ENCODE results near the gene RAPH1. TPM values are rescaled to one million over a fixed set of nuclear protein-coding genes. Genes with fewer than 3 reads are reported as not detected.

The RAPH1 gene
- total RNA-seq, 1 experiment from 2014 or later, result not detected

GRCh38 chr2:203462308-203462707, 72.8 kb downstream of the RAPH1 start:
- Histone ChIP-seq H4K20me1 (ENCODE audit: insufficient read depth, low read depth, low read length) (no peaks in the 10 kb centered on the region), H3K4me2 (ENCODE audit: low read depth, low read length, poor library complexity, severe bottlenecking) (no peak overlapping the region), H3K27me3 (ENCODE audit: low read length) (no peaks in the 10 kb centered on the region), H3K27ac (ENCODE audit: low read length) (no peak overlapping the region), H3K4me1 (ENCODE audit: low read length) (no peaks in the 10 kb centered on the region), H2AFZ (ENCODE audit: low read length) (no peak overlapping the region), H3K4me3 (ENCODE audit: low read length) (no peak overlapping the region), H3K9me2 (replicated peaks; ENCODE audit: insufficient read depth, low read length) (no peaks in the 10 kb centered on the region), H3K9me3 (ENCODE audit: low read length) (no peaks in the 10 kb centered on the region), H3K79me2 (ENCODE audit: low read length) (no peaks in the 10 kb centered on the region), H3K9ac (ENCODE audit: low read length) (no peak overlapping the region), H3K36me3 (ENCODE audit: insufficient read depth, low read length) (no peaks in the 10 kb centered on the region)
- DNase-seq, result no peak

- Histone ChIP-seq H3K9me3 (ENCODE audit: low read length) (no peaks in the 10 kb centered on the region), H3K79me2 (ENCODE audit: low read length) (no peaks in the 10 kb centered on the region), H4K20me1 (ENCODE audit: insufficient read depth, low read depth, low read length) (no peaks in the 10 kb centered on the region), H3K27me3 (ENCODE audit: low read length) (no peaks in the 10 kb centered on the region), H3K4me3 (ENCODE audit: low read length) (no peak overlapping the region), H3K4me1 (ENCODE audit: low read length) (no peaks in the 10 kb centered on the region), H3K4me2 (ENCODE audit: low read depth, low read length, poor library complexity, severe bottlenecking) (no peak overlapping the region), H3K27ac (ENCODE audit: low read length) (no peak overlapping the region), H3K36me3 (ENCODE audit: insufficient read depth, low read length) (no peaks in the 10 kb centered on the region), H3K9ac (ENCODE audit: low read length) (no peak overlapping the region), H3K9me2 (replicated peaks; ENCODE audit: insufficient read depth, low read length) (no peaks in the 10 kb centered on the region), H2AFZ (ENCODE audit: low read length) (no peak overlapping the region)
- DNase-seq, result no peak
Measured at GRCh38 chr2:203461746-203462145, 73.4 kb downstream of the RAPH1 start.

GRCh38 chr2:203455209-203455608, 79.9 kb downstream of the RAPH1 start:
- Histone ChIP-seq H3K27ac (ENCODE audit: low read length) (no peak overlapping the region), H3K9ac (ENCODE audit: low read length) (no peak overlapping the region), H3K4me1 (ENCODE audit: low read length) (no peaks in the 10 kb centered on the region), H4K20me1 (ENCODE audit: insufficient read depth, low read depth, low read length) (no peaks in the 10 kb centered on the region), H3K9me2 (replicated peaks; ENCODE audit: insufficient read depth, low read length) (no peaks in the 10 kb centered on the region), H3K79me2 (ENCODE audit: low read length) (no peaks in the 10 kb centered on the region), H3K36me3 (ENCODE audit: insufficient read depth, low read length) (no peaks in the 10 kb centered on the region), H3K27me3 (ENCODE audit: low read length) (no peaks in the 10 kb centered on the region), H2AFZ (ENCODE audit: low read length) (no peak overlapping the region), H3K9me3 (ENCODE audit: low read length) (no peaks in the 10 kb centered on the region), H3K4me2 (ENCODE audit: low read depth, low read length, poor library complexity, severe bottlenecking) (no peak overlapping the region), H3K4me3 (ENCODE audit: low read length) (no peak overlapping the region)
- no peak for DNase-seq

- H3K4me1 ChIP-seq (ENCODE audit: low read length), result no peaks in the 10 kb centered on the region
- H3K27ac ChIP-seq (ENCODE audit: low read length), result no peak overlapping the region
- no peak overlapping the region for H2AFZ ChIP-seq (ENCODE audit: low read length)
- no peaks in the 10 kb centered on the region for H3K36me3 ChIP-seq (ENCODE audit: insufficient read depth, low read length)
- DNase-seq, result peak; percentile 85
- H3K9me2 ChIP-seq (replicated peaks; ENCODE audit: insufficient read depth, low read length), result no peaks in the 10 kb centered on the region
- no peaks in the 10 kb centered on the region for H3K9me3 ChIP-seq (ENCODE audit: low read length)
- H3K27me3 ChIP-seq (ENCODE audit: low read length), result no peaks in the 10 kb centered on the region
- H3K9ac ChIP-seq (ENCODE audit: low read length), result no peak overlapping the region
- no peaks in the 10 kb centered on the region for H3K79me2 ChIP-seq (ENCODE audit: low read length)
- no peaks in the 10 kb centered on the region for H4K20me1 ChIP-seq (ENCODE audit: insufficient read depth, low read depth, low read length)
- H3K4me3 ChIP-seq (ENCODE audit: low read length), result no peak overlapping the region
- no peak overlapping the region for H3K4me2 ChIP-seq (ENCODE audit: low read depth, low read length, poor library complexity, severe bottlenecking)
Measured at GRCh38 chr2:203453858-203454451, 81.1 kb downstream of the RAPH1 start.

- Histone ChIP-seq H3K9ac (ENCODE audit: low read length) (no peak overlapping the region), H3K9me3 (ENCODE audit: low read length) (no peaks in the 10 kb centered on the region), H3K4me3 (ENCODE audit: low read length) (no peak overlapping the region), H3K36me3 (ENCODE audit: insufficient read depth, low read length) (no peaks in the 10 kb centered on the region), H3K9me2 (replicated peaks; ENCODE audit: insufficient read depth, low read length) (no peaks in the 10 kb centered on the region), H3K27ac (ENCODE audit: low read length) (no peak overlapping the region), H3K4me1 (ENCODE audit: low read length) (no peaks in the 10 kb centered on the region), H3K79me2 (ENCODE audit: low read length) (no peaks in the 10 kb centered on the region), H2AFZ (ENCODE audit: low read length) (no peak overlapping the region), H3K27me3 (ENCODE audit: low read length) (no peaks in the 10 kb centered on the region), H4K20me1 (ENCODE audit: insufficient read depth, low read depth, low read length) (no peaks in the 10 kb centered on the region), H3K4me2 (ENCODE audit: low read depth, low read length, poor library complexity, severe bottlenecking) (no peak overlapping the region)
- DNase-seq, result no peak
Measured at GRCh38 chr2:203451689-203452088, 83.4 kb downstream of the RAPH1 start.

GRCh38 chr2:203451011-203451410, 84.1 kb downstream of the RAPH1 start:
- H3K9ac ChIP-seq (ENCODE audit: low read length), result no peak overlapping the region
- no peak overlapping the region for H3K4me3 ChIP-seq (ENCODE audit: low read length)
- no peak overlapping the region for H2AFZ ChIP-seq (ENCODE audit: low read length)
- H3K36me3 ChIP-seq (ENCODE audit: insufficient read depth, low read length), result no peaks in the 10 kb centered on the region
- no peaks in the 10 kb centered on the region for H4K20me1 ChIP-seq (ENCODE audit: insufficient read depth, low read depth, low read length)
- H3K27me3 ChIP-seq (ENCODE audit: low read length), result no peaks in the 10 kb centered on the region
- DNase-seq, result no peak
- H3K27ac ChIP-seq (ENCODE audit: low read length), result no peak overlapping the region
- no peaks in the 10 kb centered on the region for H3K4me1 ChIP-seq (ENCODE audit: low read length)
- no peaks in the 10 kb centered on the region for H3K79me2 ChIP-seq (ENCODE audit: low read length)
- no peak overlapping the region for H3K4me2 ChIP-seq (ENCODE audit: low read depth, low read length, poor library complexity, severe bottlenecking)
- no peaks in the 10 kb centered on the region for H3K9me3 ChIP-seq (ENCODE audit: low read length)
- H3K9me2 ChIP-seq (replicated peaks; ENCODE audit: insufficient read depth, low read length), result no peaks in the 10 kb centered on the region

- no peak for DNase-seq
- Histone ChIP-seq H3K27me3 (ENCODE audit: low read length) (no peaks in the 10 kb centered on the region), H3K27ac (ENCODE audit: low read length) (no peak overlapping the region), H3K9ac (ENCODE audit: low read length) (no peak overlapping the region), H3K4me2 (ENCODE audit: low read depth, low read length, poor library complexity, severe bottlenecking) (no peak overlapping the region), H3K9me2 (replicated peaks; ENCODE audit: insufficient read depth, low read length) (no peaks in the 10 kb centered on the region), H3K36me3 (ENCODE audit: insufficient read depth, low read length) (no peaks in the 10 kb centered on the region), H2AFZ (ENCODE audit: low read length) (no peak overlapping the region), H4K20me1 (ENCODE audit: insufficient read depth, low read depth, low read length) (no peaks in the 10 kb centered on the region), H3K4me1 (ENCODE audit: low read length) (no peaks in the 10 kb centered on the region), H3K9me3 (ENCODE audit: low read length) (no peaks in the 10 kb centered on the region), H3K79me2 (ENCODE audit: low read length) (no peaks in the 10 kb centered on the region), H3K4me3 (ENCODE audit: low read length) (no peak overlapping the region)
Measured at GRCh38 chr2:203450561-203450960, 84.5 kb downstream of the RAPH1 start.

GRCh38 chr2:203446780-203447179, 88.3 kb downstream of the RAPH1 start:
- no peaks in the 10 kb centered on the region for H3K27me3 ChIP-seq (ENCODE audit: low read length)
- no peaks in the 10 kb centered on the region for H3K9me2 ChIP-seq (replicated peaks; ENCODE audit: insufficient read depth, low read length)
- no peak overlapping the region for H2AFZ ChIP-seq (ENCODE audit: low read length)
- no peaks in the 10 kb centered on the region for H3K36me3 ChIP-seq (ENCODE audit: insufficient read depth, low read length)
- no peak overlapping the region for H3K4me2 ChIP-seq (ENCODE audit: low read depth, low read length, poor library complexity, severe bottlenecking)
- no peaks in the 10 kb centered on the region for H4K20me1 ChIP-seq (ENCODE audit: insufficient read depth, low read depth, low read length)
- no peak overlapping the region for H3K9ac ChIP-seq (ENCODE audit: low read length)
- no peak overlapping the region for H3K4me3 ChIP-seq (ENCODE audit: low read length)
- H3K27ac ChIP-seq (ENCODE audit: low read length), result no peak overlapping the region
- no peaks in the 10 kb centered on the region for H3K79me2 ChIP-seq (ENCODE audit: low read length)
- no peaks in the 10 kb centered on the region for H3K4me1 ChIP-seq (ENCODE audit: low read length)
- H3K9me3 ChIP-seq (ENCODE audit: low read length), result no peaks in the 10 kb centered on the region
- DNase-seq, result no peak

GRCh38 chr2:203446071-203446481, 89.0 kb downstream of the RAPH1 start:
- H3K36me3 ChIP-seq (ENCODE audit: insufficient read depth, low read length), result no peaks in the 10 kb centered on the region

More at GRCh38 chr2:203446071-203446481, 89.0 kb downstream of the RAPH1 start:
- Histone ChIP-seq H2AFZ (ENCODE audit: low read length) (no peak overlapping the region), H3K27me3 (ENCODE audit: low read length) (no peaks in the 10 kb centered on the region), H3K4me1 (ENCODE audit: low read length) (no peaks in the 10 kb centered on the region), H3K9me2 (replicated peaks; ENCODE audit: insufficient read depth, low read length) (no peaks in the 10 kb centered on the region), H3K9ac (ENCODE audit: low read length) (no peak overlapping the region), H3K79me2 (ENCODE audit: low read length) (no peaks in the 10 kb centered on the region), H3K27ac (ENCODE audit: low read length) (no peak overlapping the region), H4K20me1 (ENCODE audit: insufficient read depth, low read depth, low read length) (no peaks in the 10 kb centered on the region), H3K4me2 (ENCODE audit: low read depth, low read length, poor library complexity, severe bottlenecking) (no peak overlapping the region), H3K9me3 (ENCODE audit: low read length) (no peaks in the 10 kb centered on the region), H3K4me3 (ENCODE audit: low read length) (no peak overlapping the region)
- no peak for DNase-seq

All from Karpas-422 (cell line).